CD4-positive, alpha-beta memory T cell (primary cell): ENCODE data around the gene DDX49. TPM values are rescaled to one million over a fixed set of nuclear protein-coding genes. Genes with fewer than 3 reads are reported as not detected.

Experiments
- CTCF ChIA-PET: fragments of 350-600 bp; sonication (Branson Sonifier 250); formaldehyde crosslinking; loops from one replicate; lab custom pipeline; 2021; ENCODE audit warnings: inconsistent platforms; ENCODE audit not compliant: partially characterized antibody; lab: Charles Lee
- POLR2A ChIA-PET: fragments of 350-600 bp; sonication (Branson Sonifier 250); formaldehyde crosslinking; loops from one replicate; lab custom pipeline; 2021; ENCODE audit not compliant: partially characterized antibody; lab: Charles Lee
- DNase-seq, 5 donors: peaks; one replicate each; pipeline versions ENCODE4 v3.0.0 to v3.0.0-alpha.2; 2020 to 2022; ENCODE audit warnings: mixed read lengths in 1 of 5
- H3K27ac ChIP-seq: one replicate; pipeline ENCODE4 v1.7.0; 2013; ENCODE audit warnings: low read depth, low read length
- H3K27me3 ChIP-seq: 2 replicates; pipeline ENCODE4 v1.7.0; 2013; ENCODE audit warnings: mild to moderate bottlenecking, low read length, moderate library complexity; ENCODE audit not compliant: insufficient read depth
- H3K36me3 ChIP-seq: 2 replicates; pipeline ENCODE4 v1.7.0; 2013; ENCODE audit warnings: mild to moderate bottlenecking, low read length, moderate library complexity; ENCODE audit not compliant: insufficient read depth
- H3K4me1 ChIP-seq: 2 replicates; pipeline ENCODE4 v1.7.0; 2013; ENCODE audit warnings: mild to moderate bottlenecking, low read length, moderate library complexity; ENCODE audit not compliant: insufficient read depth
- H3K4me3 ChIP-seq, 2 donors: one replicate each; pipeline ENCODE4 v1.7.0; 2013; ENCODE audit warnings: low read length in 2 of 2, mild to moderate bottlenecking in 1 of 2
- H3K9me3 ChIP-seq, 2 donors: one replicate each; pipeline ENCODE4 v1.7.0; 2013; ENCODE audit warnings: low read length in 2 of 2, control low read depth in 1 of 2; ENCODE audit not compliant: control insufficient read depth in 1 of 2
- H3K27ac Mint-ChIP-seq, 7 donors: one replicate each; pipeline ENCODE4 v1.8.0; 2020 to 2021; ENCODE audit warnings: mixed read lengths in 7 of 7, mild to moderate bottlenecking in 6 of 7, inconsistent platforms in 3 of 7, moderate library complexity in 3 of 7
- H3K27me3 Mint-ChIP-seq, 2 donors: one replicate each; pipeline ENCODE4 v1.8.0; 2020 to 2021; ENCODE audit warnings: mixed read lengths in 2 of 2
- H3K36me3 Mint-ChIP-seq, 2 donors: one replicate each; pipeline ENCODE4 v1.8.0; 2020 to 2021; ENCODE audit warnings: mixed read lengths in 2 of 2, inconsistent platforms in 1 of 2, mild to moderate bottlenecking in 1 of 2
- H3K4me1 Mint-ChIP-seq, 4 donors: one replicate each; pipeline ENCODE4 v1.8.0; 2020 to 2021; ENCODE audit warnings: mixed read lengths in 4 of 4, mild to moderate bottlenecking in 1 of 4
- H3K4me3 Mint-ChIP-seq, 8 donors: one replicate each; pipeline ENCODE4 v1.8.0; 2020 to 2021; ENCODE audit warnings: mixed read lengths in 8 of 8, mild to moderate bottlenecking in 7 of 8, moderate library complexity in 6 of 8, inconsistent platforms in 3 of 8
- H3K9me3 Mint-ChIP-seq, 8 donors: one replicate each; pipeline ENCODE4 v1.8.0; 2020 to 2021; ENCODE audit warnings: mixed read lengths in 8 of 8, mild to moderate bottlenecking in 5 of 8, inconsistent platforms in 3 of 8, moderate library complexity in 1 of 8
- intact Hi-C: fragments of 100-400 bp; cut with micrococcal nuclease; formaldehyde crosslinking; loops from one replicate; pipeline ENCODE4 v1.15.1; 2023
- polyA plus RNA-seq, 2 donors: library from polyadenylated mRNA; unstranded; fragments of 300-500 nt; fragmentation: Illumina TruSeq; gene quantifications; one replicate each; pipeline ENCODE4 v1.2.3, GENCODE V29; 2021
- total RNA-seq, 2 experiments: library from RNA; stranded (reverse); gene quantifications; one replicate each; pipeline ENCODE4 v1.2.3, GENCODE V29; 2021

The DDX49 gene
- total and polyA plus RNA-seq, 4 experiments from 2014 or later, result 20.7 to 43.6 (median 36.5) TPM

DNA sequence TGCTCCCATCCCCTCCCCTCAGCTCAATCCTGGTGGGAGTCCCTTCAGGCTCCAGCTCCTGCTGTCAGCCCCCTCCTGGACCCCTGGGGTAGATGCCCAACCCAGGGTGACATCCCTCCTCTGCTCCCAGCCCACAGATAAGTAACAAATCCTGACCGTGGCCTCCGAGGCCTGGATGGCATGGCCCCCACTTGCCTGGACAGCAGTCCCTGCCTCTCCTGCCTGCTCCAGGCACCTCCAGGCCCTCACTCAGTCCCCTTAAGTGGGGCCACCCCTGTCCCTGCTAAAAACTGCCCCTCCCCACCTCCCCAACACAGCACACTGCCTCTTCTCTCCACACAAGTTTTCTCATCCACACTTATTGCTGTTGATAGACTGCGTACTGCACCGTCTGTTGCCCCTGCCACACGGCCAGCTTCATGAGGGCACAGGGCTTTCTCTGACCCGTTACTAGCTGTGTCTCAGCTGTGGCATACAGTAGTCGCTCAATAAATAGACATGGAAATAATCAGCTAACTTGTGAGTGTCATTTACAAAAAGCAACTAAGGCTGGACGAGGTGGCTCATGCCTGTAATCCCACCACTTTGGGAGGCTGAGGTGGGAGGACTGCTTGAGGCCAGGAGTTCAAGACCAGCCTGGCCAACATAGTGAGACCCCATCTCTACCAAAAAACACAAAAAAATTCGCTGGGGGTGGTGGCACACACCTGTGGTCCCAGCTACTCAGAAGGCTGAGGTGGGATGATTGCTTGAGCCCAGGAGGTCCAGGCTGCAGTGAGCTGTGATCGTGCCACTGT is 29.4 kb upstream of the DDX49 start:
- CTCF ChIA-PET, result interaction anchor here (1.0 kb wide), 1 partner anchor 23 kb away, joined by 3 read pairs; no protein-coding TSS in a partner anchor
- Histone ChIP-seq H3K9me3 (no peaks in the 10 kb centered on the region), H3K36me3 (no peaks in the 10 kb centered on the region), H3K4me3 (no peak overlapping the region), H3K4me1 (no peaks in the 10 kb centered on the region), H3K27me3 (no peaks in the 10 kb centered on the region), H3K27ac (no peak overlapping the region)
- Mint-ChIP-seq H3K27ac (peak overlapping the region in 1 of 7 donors; percentile 3), H3K4me1 (no peaks in the 10 kb centered on the region), H3K9me3 (peaks cover 0 to 3% (median 0%) of the 10 kb centered on the region in 8 donors), H3K4me3 (no peak overlapping the region), H3K36me3 (no peaks in the 10 kb centered on the region), H3K27me3 (peaks cover 7 to 10% of the 10 kb centered on the region in 2 donors)
- DNase-seq, result peak in 1 of 5 donors; percentile 32
- POLR2A ChIA-PET, result no interaction called here
- intact Hi-C loops, result no loop called here

DNA sequence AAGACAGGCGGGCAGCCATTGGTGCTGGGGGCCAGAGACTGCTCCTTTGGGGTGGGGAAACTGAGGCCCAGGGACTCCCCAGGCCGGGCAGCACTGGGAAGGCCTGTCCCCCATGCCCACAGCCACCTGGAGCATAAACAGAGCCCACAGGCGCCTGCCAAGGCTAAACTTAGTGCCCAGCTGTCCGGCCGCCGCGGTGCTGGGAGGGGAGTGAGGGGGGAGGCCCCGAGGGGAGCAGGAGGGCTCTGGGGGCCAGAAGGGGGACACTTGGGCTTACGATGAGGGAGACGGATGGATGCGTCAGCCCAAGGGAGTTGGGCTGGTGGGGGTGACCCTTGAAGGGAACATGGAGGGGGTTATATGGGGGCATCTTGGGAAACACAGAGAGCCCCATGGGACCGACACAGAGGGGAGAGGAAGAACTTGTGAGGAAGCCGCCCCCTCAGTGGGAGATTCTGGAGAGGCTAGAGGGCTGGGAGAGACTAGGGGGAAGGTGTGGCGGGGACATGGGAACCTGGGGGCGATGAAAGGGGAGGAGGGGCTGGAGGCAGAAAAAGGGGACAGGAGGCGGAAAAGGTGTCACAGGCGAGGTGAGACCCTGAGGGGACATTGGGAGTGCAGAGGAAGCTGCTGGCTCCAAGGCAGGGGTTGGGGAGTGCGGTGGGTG is 25.8 kb upstream of the DDX49 start:
- DNase-seq, result peak in 1 of 5 donors; percentile 11
- POLR2A ChIA-PET, result no interaction called here

DNA sequence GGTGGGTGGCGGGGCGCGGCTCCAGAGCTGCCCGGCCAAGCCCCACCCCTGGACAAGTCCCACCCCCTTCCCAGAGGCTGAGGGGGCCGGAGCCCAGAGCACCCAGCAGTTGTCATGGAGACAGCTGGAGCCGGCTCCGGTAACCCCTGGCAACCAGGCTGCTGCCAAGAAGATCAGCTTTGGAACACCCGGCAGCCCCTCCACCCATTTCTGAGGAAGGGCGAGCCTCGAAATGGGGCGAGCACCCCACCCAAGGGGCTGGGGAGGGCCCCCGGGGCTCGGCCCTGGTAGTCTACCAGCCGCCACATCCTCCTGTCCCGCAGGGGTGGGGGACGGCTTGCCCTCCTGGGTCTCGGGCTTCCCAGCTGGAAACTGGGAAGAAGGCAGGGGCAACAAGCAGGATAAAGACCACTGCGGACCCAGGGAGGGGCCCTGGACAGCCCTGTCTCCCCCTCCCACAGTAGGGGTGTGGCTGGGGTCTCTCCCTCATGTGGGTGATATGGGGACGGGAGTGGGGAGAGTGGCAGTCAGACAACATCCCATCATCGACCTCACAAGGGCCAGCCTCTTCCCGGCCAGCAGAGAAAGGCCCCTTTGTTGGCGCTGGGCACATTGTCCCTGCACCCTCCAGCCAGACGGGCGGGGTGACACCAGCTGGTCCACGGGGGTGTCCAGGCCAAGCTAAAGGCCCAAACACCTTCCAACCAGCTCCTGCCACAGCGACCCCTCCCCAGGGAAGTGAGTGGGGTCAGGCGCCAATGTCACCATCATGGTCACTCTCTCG is 25.1 kb upstream of the DDX49 start:
- Mint-ChIP-seq H3K27me3 (peaks cover 15 to 18% of the 10 kb centered on the region in 2 donors), H3K27ac (no peak overlapping the region), H3K4me3 (peak overlapping the region in 1 of 8 donors; percentile 63), H3K4me1 (peaks cover 7 to 17% (median 11%) of the 10 kb centered on the region in 4 donors), H3K36me3 (peaks cover 0 to 2% of the 10 kb centered on the region in 2 donors), H3K9me3 (peaks cover 0 to 1% (median 0%) of the 10 kb centered on the region in 8 donors)
- ChIA-PET CTCF (no interaction called here), POLR2A (interaction anchor here (0.6 kb wide), 1 partner anchor 40 kb away, joined by 3 read pairs; no protein-coding TSS in a partner anchor)
- DNase-seq, result peak in 1 of 5 donors; percentile 34
- intact Hi-C loops, result no loop called here
- Histone ChIP-seq H3K36me3 (no peaks in the 10 kb centered on the region), H3K27me3 (no peaks in the 10 kb centered on the region), H3K9me3 (no peaks in the 10 kb centered on the region), H3K27ac (no peak overlapping the region), H3K4me3 (no peak overlapping the region), H3K4me1 (peaks cover 7% of the 10 kb centered on the region)

More for the DNA sequence above, 25.8 kb upstream of the DDX49 start:
- Mint-ChIP-seq H3K36me3 (peaks cover 0 to 2% of the 10 kb centered on the region in 2 donors), H3K27me3 (peaks cover 15 to 18% of the 10 kb centered on the region in 2 donors), H3K4me1 (peaks cover 7 to 17% (median 11%) of the 10 kb centered on the region in 4 donors), H3K9me3 (peaks cover 0 to 1% (median 0%) of the 10 kb centered on the region in 8 donors), H3K27ac (no peak overlapping the region), H3K4me3 (no peak overlapping the region)
- Histone ChIP-seq H3K4me1 (peaks cover 7% of the 10 kb centered on the region), H3K36me3 (no peaks in the 10 kb centered on the region), H3K27me3 (no peaks in the 10 kb centered on the region), H3K4me3 (no peak overlapping the region), H3K27ac (no peak overlapping the region), H3K9me3 (no peaks in the 10 kb centered on the region)
- intact Hi-C loops, result no loop called here
- CTCF ChIA-PET, result no interaction called here

DNA sequence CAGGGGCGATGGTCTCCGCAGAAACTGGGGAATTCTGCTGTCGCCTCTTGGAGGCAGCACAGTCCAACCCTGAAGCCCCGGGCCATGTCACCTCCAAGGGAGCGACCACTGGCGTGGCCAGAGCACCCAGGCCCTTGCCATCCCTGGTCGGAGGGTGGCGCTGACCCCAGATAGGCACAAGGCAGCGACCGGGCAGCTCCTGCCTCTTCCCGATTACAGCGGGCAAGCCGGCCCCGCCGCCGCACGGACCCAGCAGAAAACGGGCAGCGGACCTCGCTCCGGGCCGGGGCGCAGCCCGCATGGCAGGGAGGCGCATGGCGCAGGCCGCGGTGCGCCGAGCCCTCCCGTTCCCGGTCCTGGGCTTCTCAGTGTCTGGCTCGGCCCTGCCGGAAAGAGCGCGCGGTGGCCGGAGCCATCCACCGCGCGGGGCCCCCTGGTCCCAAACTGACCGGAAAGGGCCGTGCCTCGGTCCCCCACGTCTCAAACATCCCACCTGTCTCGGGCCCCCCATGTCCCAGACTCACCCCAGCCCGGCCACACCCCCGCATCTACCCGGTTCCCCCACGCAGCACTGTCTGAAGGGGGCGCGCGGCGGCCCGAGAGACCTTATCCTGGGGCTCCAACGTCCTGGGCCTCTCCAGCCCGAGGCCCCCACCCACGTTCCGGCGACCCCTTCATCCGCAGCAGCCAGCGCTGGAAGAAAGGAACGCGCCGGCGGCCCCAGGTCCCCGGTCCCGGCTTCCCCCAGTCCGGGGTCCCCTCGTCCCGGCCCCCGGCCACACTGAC is 24.3 kb upstream of the DDX49 start:
- H3K36me3 ChIP-seq, result no peaks in the 10 kb centered on the region
- ChIA-PET CTCF (no interaction called here), POLR2A (no interaction called here)
- intact Hi-C loops, result no loop called here
- H3K27ac ChIP-seq, result no peak overlapping the region
- H3K27ac Mint-ChIP-seq, result no peak overlapping the region
- DNase-seq, result peak in 1 of 5 donors; percentile 19
- H3K9me3 ChIP-seq, result no peaks in the 10 kb centered on the region
- H3K9me3 Mint-ChIP-seq, result peaks cover 0 to 1% (median 0%) of the 10 kb centered on the region in 8 donors
- H3K4me3 ChIP-seq, result no peak overlapping the region
- peak overlapping the region in 3 of 8 donors; percentile 41 to 63 (median 52) for H3K4me3 Mint-ChIP-seq
- H3K27me3 ChIP-seq, result no peaks in the 10 kb centered on the region
- peaks cover 7 to 17% (median 11%) of the 10 kb centered on the region in 4 donors for H3K4me1 Mint-ChIP-seq
- peaks cover 15 to 17% of the 10 kb centered on the region in 2 donors for H3K27me3 Mint-ChIP-seq
- peaks cover 7% of the 10 kb centered on the region for H3K4me1 ChIP-seq
- H3K36me3 Mint-ChIP-seq, result peaks cover 0 to 7% of the 10 kb centered on the region in 2 donors

DNA sequence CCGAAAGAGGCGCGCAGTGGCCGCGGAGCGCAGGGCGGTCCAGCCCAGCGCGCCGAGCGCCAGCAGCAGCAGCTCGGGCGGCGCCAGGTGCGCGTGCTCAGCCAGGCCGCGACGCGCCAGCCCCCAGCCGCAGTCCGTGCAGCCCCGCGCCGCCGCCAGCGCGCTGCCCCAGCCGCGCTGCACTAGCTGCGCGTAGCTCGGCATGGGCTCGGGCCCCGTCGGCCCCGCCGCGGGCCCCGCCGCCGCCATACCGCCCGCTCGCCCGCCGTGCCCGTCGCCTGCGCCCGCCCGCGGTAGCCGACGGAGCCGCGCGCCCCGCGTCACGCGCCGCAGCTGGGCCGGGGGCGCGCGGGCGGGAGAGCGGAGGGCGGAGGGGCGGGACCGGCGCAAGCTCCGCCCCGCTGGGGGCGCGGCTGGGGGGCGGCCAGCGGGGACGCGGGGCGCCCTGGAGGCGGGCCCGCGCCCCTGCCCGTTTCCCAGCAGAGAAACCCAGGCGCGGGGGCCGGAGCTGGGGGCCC is 23.6 kb upstream of the DDX49 start, which contains the start of gene CERS1:
Gene CERS1 (minus strand): TSS at position 335 of the 518 bp plus-strand sequence. CDS start 86 bp downstream, at position 249.
- POLR2A ChIA-PET, result no interaction called here
- DNase-seq, result peak in 1 of 5 donors; percentile 7
- H3K36me3 ChIP-seq, result peaks cover 4% of the 10 kb centered on the region
- H3K27ac ChIP-seq, result no peak within 1 kb of the TSS
- Mint-ChIP-seq H3K9me3 (peaks cover 0 to 1% (median 0%) of the 10 kb centered on the region in 8 donors), H3K4me3 (peak within 1 kb of the TSS; percentile 47 to 79 (median 64)), H3K4me1 (peaks cover 7 to 17% (median 11%) of the 10 kb centered on the region in 4 donors), H3K27me3 (peaks cover 15 to 17% of the 10 kb centered on the region in 2 donors), H3K36me3 (peaks cover 0 to 10% of the 10 kb centered on the region in 2 donors), H3K27ac (peak within 1 kb of the TSS in 1 of 7 donors; percentile 26)
- H3K27me3 ChIP-seq, result no peaks in the 10 kb centered on the region
- H3K4me3 ChIP-seq, result no peak within 1 kb of the TSS
- no peaks in the 10 kb centered on the region for H3K9me3 ChIP-seq
- CTCF ChIA-PET, result no interaction called here
- intact Hi-C loops, result no loop called here
- H3K4me1 ChIP-seq, result peaks cover 7% of the 10 kb centered on the region

DNA sequence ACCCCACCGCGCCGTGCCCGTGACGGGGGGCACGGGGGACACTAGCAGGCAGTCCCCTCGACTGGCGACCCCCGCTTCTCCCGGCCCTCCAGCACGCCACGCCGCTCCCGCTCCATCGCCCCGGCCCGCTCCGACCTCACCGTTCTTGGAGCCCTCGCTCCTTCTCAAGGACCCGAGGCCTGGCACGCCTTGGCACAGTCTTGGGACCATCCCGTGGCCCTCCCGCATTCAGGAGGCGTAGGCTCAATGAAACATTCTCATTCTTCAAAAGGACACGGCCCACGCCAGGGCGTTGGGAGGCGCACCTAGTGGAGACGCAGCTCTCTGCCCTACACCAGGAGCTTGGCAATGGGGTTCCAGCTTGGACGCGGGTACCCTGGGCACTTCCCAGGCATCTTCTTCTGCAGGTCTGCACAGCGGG is 23.1 kb upstream of the DDX49 start:
- H3K4me3 ChIP-seq, result no peak overlapping the region
- intact Hi-C loops, result no loop called here
- peaks cover 7% of the 10 kb centered on the region for H3K36me3 ChIP-seq
- peaks cover 7% of the 10 kb centered on the region for H3K4me1 ChIP-seq
- H3K27ac ChIP-seq, result no peak overlapping the region
- ChIA-PET POLR2A (no interaction called here), CTCF (no interaction called here)
- Mint-ChIP-seq H3K9me3 (peaks cover 0 to 1% (median 0%) of the 10 kb centered on the region in 8 donors), H3K4me1 (peaks cover 7 to 17% (median 11%) of the 10 kb centered on the region in 4 donors), H3K4me3 (peak overlapping the region; percentile 47 to 79 (median 64)), H3K27ac (peak overlapping the region in 1 of 7 donors; percentile 26), H3K36me3 (peaks cover 2 to 13% of the 10 kb centered on the region in 2 donors), H3K27me3 (peaks cover 15 to 17% of the 10 kb centered on the region in 2 donors)
- no peaks in the 10 kb centered on the region for H3K9me3 ChIP-seq
- no peaks in the 10 kb centered on the region for H3K27me3 ChIP-seq
- peak in 1 of 5 donors; percentile 40 for DNase-seq
